ENCODE results near the gene MUC3A. TPM values are rescaled to one million over a fixed set of nuclear protein-coding genes. Genes with fewer than 3 reads are reported as not detected.
"Not testable (repeated sequence)": the region's sequence is repeated elsewhere in the genome, so short reads cannot be mapped to it uniquely, and the experiment has no call there.

MUC3A gene
- total RNA-seq = under 0.01 TPM in 1 of 2 replicates, not detected in the other

- FAIRE-seq (no peak), DNase-seq (ENCODE audit: low read depth) (no peak)
- Histone ChIP-seq H3K4me3 (ENCODE audit: low read depth, low read length) (no peak within 1 kb of the TSS), H3K27me3 (ENCODE audit: control insufficient read depth, insufficient read depth, low read length) (peaks cover 2% of the 10 kb centered on the region), H3K36me3 (ENCODE audit: control insufficient read depth, insufficient read depth, low read length) (no peaks in the 10 kb centered on the region)
- no peak for TF ChIP-seq CTCF (IDR thresholded peaks at IDR 0.05; ENCODE audit: insufficient read depth, low read length, severe bottlenecking)
Measured at GRCh38 chr7:100949227-100949932, at the start of gene MUC3A. MUC3A (plus strand) TSS chr7:100949534; CDS start chr7:100949625, 91 bp downstream.

- Histone ChIP-seq H3K4me3 (ENCODE audit: low read depth, low read length) (no peak overlapping the region), H3K27me3 (ENCODE audit: control insufficient read depth, insufficient read depth, low read length) (peaks cover 10% of the 10 kb centered on the region), H3K36me3 (ENCODE audit: control insufficient read depth, insufficient read depth, low read length) (no peaks in the 10 kb centered on the region)
- FAIRE-seq = no peak
- no peak for DNase-seq (ENCODE audit: low read depth)
- no peak for TF ChIP-seq CTCF (IDR thresholded peaks at IDR 0.05; ENCODE audit: insufficient read depth, low read length, severe bottlenecking)
Measured at GRCh38 chr7:100900978-100901377, 48.4 kb upstream of the MUC3A start.

GRCh38 chr7:100901921-100902332, 47.4 kb upstream of the MUC3A start:
- FAIRE-seq (no peak), DNase-seq (ENCODE audit: low read depth) (no peak)
- H3K4me3 ChIP-seq (ENCODE audit: low read depth, low read length) = no peak overlapping the region
- H3K36me3 ChIP-seq (ENCODE audit: control insufficient read depth, insufficient read depth, low read length) = no peaks in the 10 kb centered on the region
- TF ChIP-seq CTCF (IDR thresholded peaks at IDR 0.05; ENCODE audit: insufficient read depth, low read length, severe bottlenecking) = no peak
- peaks cover 4% of the 10 kb centered on the region for H3K27me3 ChIP-seq (ENCODE audit: control insufficient read depth, insufficient read depth, low read length)

GRCh38 chr7:100902638-100903037, 46.7 kb upstream of the MUC3A start:
- TF ChIP-seq CTCF (IDR thresholded peaks at IDR 0.05; ENCODE audit: insufficient read depth, low read length, severe bottlenecking) = no peak
- no peak for DNase-seq (ENCODE audit: low read depth)
- peaks cover 2% of the 10 kb centered on the region for H3K27me3 ChIP-seq (ENCODE audit: control insufficient read depth, insufficient read depth, low read length)
- FAIRE-seq = no peak
- no peak overlapping the region for H3K4me3 ChIP-seq (ENCODE audit: low read depth, low read length)
- no peaks in the 10 kb centered on the region for H3K36me3 ChIP-seq (ENCODE audit: control insufficient read depth, insufficient read depth, low read length)

- FAIRE-seq (no peak), DNase-seq (ENCODE audit: low read depth) (no peak)
- no peak overlapping the region for H3K4me3 ChIP-seq (ENCODE audit: low read depth, low read length)
- no peaks in the 10 kb centered on the region for H3K36me3 ChIP-seq (ENCODE audit: control insufficient read depth, insufficient read depth, low read length)
- TF ChIP-seq CTCF (IDR thresholded peaks at IDR 0.05; ENCODE audit: insufficient read depth, low read length, severe bottlenecking) = no peak
- H3K27me3 ChIP-seq (ENCODE audit: control insufficient read depth, insufficient read depth, low read length) = no peaks in the 10 kb centered on the region
Measured at GRCh38 chr7:100908512-100908911, 40.8 kb upstream of the MUC3A start.

GRCh38 chr7:100910443-100910842, 38.9 kb upstream of the MUC3A start:
- not testable (repeated sequence) for H3K36me3 ChIP-seq (ENCODE audit: control insufficient read depth, insufficient read depth, low read length); DNase-seq (ENCODE audit: low read depth); FAIRE-seq; H3K4me3 ChIP-seq (ENCODE audit: low read depth, low read length); H3K27me3 ChIP-seq (ENCODE audit: control insufficient read depth, insufficient read depth, low read length)
